HG03139 (cell line): ENCODE measurements around the gene ELMO1.

ENCODE experiments used
- ATAC-seq: cut with Tn5 transposase; IDR thresholded peaks from one replicate; pipeline ENCODE4 v1.9.1; 2021; ENCODE audit not compliant: unreplicated experiment

Gene ELMO1

GRCh38 chr7:37037286-37037685, 411.4 kb downstream of the ELMO1 start:
- no peak for ATAC-seq

GRCh38 chr7:37035631-37036030, 413.0 kb downstream of the ELMO1 start:
- no peak for ATAC-seq

GRCh38 chr7:37033141-37033540, 415.5 kb downstream of the ELMO1 start:
- no peak for ATAC-seq

GRCh38 chr7:37032258-37032601, 416.4 kb downstream of the ELMO1 start:
- ATAC-seq: no peak

- no peak for ATAC-seq
These were observed 416.9 kb downstream of the ELMO1 start for GRCh38 chr7:37031571-37032257.

- ATAC-seq: no peak
These were observed 419.7 kb downstream of the ELMO1 start for GRCh38 chr7:37028909-37029440.

GRCh38 chr7:37027557-37028341, 420.9 kb downstream of the ELMO1 start:
- no peak for ATAC-seq

- ATAC-seq: no peak
These were observed 421.6 kb downstream of the ELMO1 start for GRCh38 chr7:37027104-37027503.

- no peak for ATAC-seq
These were observed 429.7 kb downstream of the ELMO1 start for GRCh38 chr7:37018954-37019353.

- ATAC-seq: no peak
These were observed 432.4 kb downstream of the ELMO1 start for GRCh38 chr7:37016064-37016878.

- ATAC-seq: no peak
These were observed 433.2 kb downstream of the ELMO1 start for GRCh38 chr7:37015353-37016034.

- ATAC-seq: no peak
These were observed 434.9 kb downstream of the ELMO1 start for GRCh38 chr7:37013771-37014170.

GRCh38 chr7:37011151-37011890, 437.3 kb downstream of the ELMO1 start:
- ATAC-seq: no peak

- no peak for ATAC-seq
These were observed 439.5 kb downstream of the ELMO1 start for GRCh38 chr7:37009125-37009675.

GRCh38 chr7:37007691-37008090, 441.0 kb downstream of the ELMO1 start:
- no peak for ATAC-seq

- no peak for ATAC-seq
These were observed 441.4 kb downstream of the ELMO1 start for GRCh38 chr7:37007268-37007667.

- ATAC-seq: no peak
These were observed 441.9 kb downstream of the ELMO1 start for GRCh38 chr7:37006764-37007163.

- no peak for ATAC-seq
These were observed 448.2 kb downstream of the ELMO1 start for GRCh38 chr7:37000511-37000910.

GRCh38 chr7:36999626-37000485, 448.8 kb downstream of the ELMO1 start:
- ATAC-seq: no peak
